Measurements from ENCODE around the gene STAMBPL1. TPM values are rescaled to one million over a fixed set of nuclear protein-coding genes. Genes with fewer than 3 reads are reported as not detected.
"Not testable (repeated sequence)": the region's sequence is repeated elsewhere in the genome, so short reads cannot be mapped to it uniquely, and the experiment has no call there.

Gene STAMBPL1
- total RNA-seq (10 to 100 TPM in 3 of 4 donors, 1 to 10 TPM in 1; 9.4 to 13.0 (median 10.4) TPM), polyA plus RNA-seq (4.4 TPM)
- long read RNA-seq, donor 1, transcript STAMBPL1-203 (11 exons, 2,532 nt) = major isoform, 13 of 18 reads
- long read RNA-seq, donor 1, partial matches to known transcripts = 2 of 18 reads
- long read RNA-seq, donor 1, other reads (novel, unspliced or antisense) = 3 of 18 reads
- long read RNA-seq, donor 2, transcript STAMBPL1-203 (11 exons, 2,532 nt) = major isoform, 6 of 7 reads
- long read RNA-seq, donor 2, partial matches to known transcripts = 0 of 7 reads
- long read RNA-seq, donor 2, other reads (novel, unspliced or antisense) = 1 of 7 reads
- long read RNA-seq, donor 3, transcript STAMBPL1-203 (11 exons, 2,532 nt) = major isoform, 42 of 51 reads
- long read RNA-seq, donor 3, partial matches to known transcripts = 0 of 51 reads
- long read RNA-seq, donor 3, other reads (novel, unspliced or antisense) = 9 of 51 reads
- long read RNA-seq, donor 4, transcript STAMBPL1-203 (11 exons, 2,532 nt) = major isoform, 8 of 9 reads
- long read RNA-seq, donor 4, partial matches to known transcripts = 1 of 9 reads
- long read RNA-seq, donor 4, other reads (novel, unspliced or antisense) = 0 of 9 reads

- intact Hi-C loops (cut with DNase I) = loop anchor here in 1 of 4 donors (2.0 kb wide), 1 partner anchor 39 kb away; no protein-coding TSS in a partner anchor
- peak within 1 kb of the TSS; percentile 54 for H3K4me3 ChIP-seq (ENCODE audit: low read length)
- H3K9me3 ChIP-seq (ENCODE audit: control insufficient read depth, low read length) = no peaks in the 10 kb centered on the region
- ATAC-seq = peak; percentile 71 to 79
- peak in 1 of 3 donors; percentile 81 for DNase-seq
- peak within 1 kb of the TSS; percentile 50 for H3K27ac ChIP-seq (ENCODE audit: low read length)
- H3K4me1 ChIP-seq (ENCODE audit: control insufficient read depth, insufficient read depth, low read length) = peaks cover 2% of the 10 kb centered on the region
- no peaks in the 10 kb centered on the region for H3K27me3 ChIP-seq (ENCODE audit: control insufficient read depth, insufficient read depth)
- 4% methylated on average over 26 of the region's 26 CpGs for WGBS
Observed at GRCh38 chr10:88879534-88880281, at the start of gene STAMBPL1. Gene STAMBPL1, plus strand, starts transcription at chr10:88880245. Its CDS starts 21,464 bp downstream, at chr10:88901709.

- Histone ChIP-seq H3K27ac (ENCODE audit: low read length) (no peak overlapping the region), H3K4me1 (ENCODE audit: control insufficient read depth, insufficient read depth, low read length) (no peaks in the 10 kb centered on the region), H3K9me3 (ENCODE audit: control insufficient read depth, low read length) (no peaks in the 10 kb centered on the region), H3K27me3 (ENCODE audit: control insufficient read depth, insufficient read depth) (no peaks in the 10 kb centered on the region), H3K4me3 (ENCODE audit: low read length) (no peak overlapping the region)
- no peak for DNase-seq
- intact Hi-C loops (cut with DNase I) = loop anchor here in 1 of 4 donors (10.0 kb wide), 1 partner anchor 394 kb away; no protein-coding TSS in a partner anchor
- ATAC-seq = no peak
- 74% methylated on average over 9 of the region's 9 CpGs for WGBS
Observed at GRCh38 chr10:88830643-88831268, 49.3 kb upstream of the STAMBPL1 start.

- 80% methylated on average over 8 of the region's 8 CpGs for WGBS
Observed at GRCh38 chr10:88831709-88832108, 48.3 kb upstream of the STAMBPL1 start.

GRCh38 chr10:88832376-88832775 lies 47.7 kb upstream of the STAMBPL1 start:
- H3K4me3 ChIP-seq (ENCODE audit: low read length) = no peak overlapping the region
- no peaks in the 10 kb centered on the region for H3K27me3 ChIP-seq (ENCODE audit: control insufficient read depth, insufficient read depth)
- intact Hi-C loops (cut with DNase I) = loop anchor here in 1 of 4 donors (10.0 kb wide), 1 partner anchor 392 kb away; no protein-coding TSS in a partner anchor
- DNase-seq (no peak), ATAC-seq (no peak)
- H3K4me1 ChIP-seq (ENCODE audit: control insufficient read depth, insufficient read depth, low read length) = no peaks in the 10 kb centered on the region
- H3K9me3 ChIP-seq (ENCODE audit: control insufficient read depth, low read length) = no peaks in the 10 kb centered on the region
- no peak overlapping the region for H3K27ac ChIP-seq (ENCODE audit: low read length)

More at GRCh38 chr10:88831709-88832108, 48.3 kb upstream of the STAMBPL1 start:
- intact Hi-C loops (cut with DNase I) = loop anchor here in 1 of 4 donors (10.0 kb wide), 1 partner anchor 393 kb away; no protein-coding TSS in a partner anchor
- ATAC-seq (no peak), DNase-seq (peak in 1 of 3 donors; percentile 35)
- Histone ChIP-seq H3K4me1 (ENCODE audit: control insufficient read depth, insufficient read depth, low read length) (no peaks in the 10 kb centered on the region), H3K27me3 (ENCODE audit: control insufficient read depth, insufficient read depth) (no peaks in the 10 kb centered on the region), H3K4me3 (ENCODE audit: low read length) (no peak overlapping the region), H3K27ac (ENCODE audit: low read length) (no peak overlapping the region), H3K9me3 (ENCODE audit: control insufficient read depth, low read length) (no peaks in the 10 kb centered on the region)

- Histone ChIP-seq H3K27me3 (ENCODE audit: control insufficient read depth, insufficient read depth) (no peaks in the 10 kb centered on the region), H3K9me3 (ENCODE audit: control insufficient read depth, low read length) (no peaks in the 10 kb centered on the region), H3K4me1 (ENCODE audit: control insufficient read depth, insufficient read depth, low read length) (no peaks in the 10 kb centered on the region), H3K27ac (ENCODE audit: low read length) (no peak overlapping the region), H3K4me3 (ENCODE audit: low read length) (no peak overlapping the region)
- ATAC-seq (no peak), DNase-seq (no peak)
- WGBS = 90% methylated on average over 2 of the region's 2 CpGs
- intact Hi-C loops (cut with DNase I) = loop anchor here in 1 of 4 donors (10.0 kb wide), 1 partner anchor 392 kb away; no protein-coding TSS in a partner anchor
Observed at GRCh38 chr10:88833156-88833555, 46.9 kb upstream of the STAMBPL1 start.

GRCh38 chr10:88833723-88834122 lies 46.3 kb upstream of the STAMBPL1 start:
- peak in 1 of 2 donors; percentile 43 for ATAC-seq
- H3K27ac ChIP-seq (ENCODE audit: low read length) = no peak overlapping the region
- 40% methylated on average over 2 of the region's 2 CpGs for WGBS
- no peak overlapping the region for H3K4me3 ChIP-seq (ENCODE audit: low read length)
- H3K9me3 ChIP-seq (ENCODE audit: control insufficient read depth, low read length) = no peaks in the 10 kb centered on the region
- DNase-seq = no peak
- no peaks in the 10 kb centered on the region for H3K4me1 ChIP-seq (ENCODE audit: control insufficient read depth, insufficient read depth, low read length)
- intact Hi-C loops (cut with DNase I) = loop anchor here in 2 of 4 donors (2.0 to 10.0 kb wide), 2 partner anchors 99 to 391 kb away; no protein-coding TSS in a partner anchor
- no peaks in the 10 kb centered on the region for H3K27me3 ChIP-seq (ENCODE audit: control insufficient read depth, insufficient read depth)

- Histone ChIP-seq H3K27ac (ENCODE audit: low read length) (no peak overlapping the region), H3K9me3 (ENCODE audit: control insufficient read depth, low read length) (no peaks in the 10 kb centered on the region), H3K4me1 (ENCODE audit: control insufficient read depth, insufficient read depth, low read length) (no peaks in the 10 kb centered on the region), H3K27me3 (ENCODE audit: control insufficient read depth, insufficient read depth) (no peaks in the 10 kb centered on the region), H3K4me3 (ENCODE audit: low read length) (no peak overlapping the region)
- WGBS = 18% methylated on average over 10 of the region's 10 CpGs
- peak; percentile 94 to 95 for ATAC-seq
- DNase-seq = peak; percentile 83 to 92 (median 90)
- intact Hi-C loops (cut with DNase I) = loop anchor here (2.0 to 10.0 kb wide), 5 partner anchors 97 to 389 kb away; no protein-coding TSS in a partner anchor
Observed at GRCh38 chr10:88835096-88835909, 44.7 kb upstream of the STAMBPL1 start.

GRCh38 chr10:88835910-88836221 lies 44.2 kb upstream of the STAMBPL1 start:
- DNase-seq (no peak), ATAC-seq (peak in 1 of 2 donors; percentile 16)
- H3K4me3 ChIP-seq (ENCODE audit: low read length) = no peak overlapping the region
- H3K27ac ChIP-seq (ENCODE audit: low read length) = no peak overlapping the region
- 18% methylated on average over 2 of the region's 2 CpGs for WGBS
- H3K9me3 ChIP-seq (ENCODE audit: control insufficient read depth, low read length) = no peaks in the 10 kb centered on the region
- intact Hi-C loops (cut with DNase I) = loop anchor here (2.0 to 10.0 kb wide), 5 partner anchors 96 to 389 kb away; no protein-coding TSS in a partner anchor
- no peaks in the 10 kb centered on the region for H3K4me1 ChIP-seq (ENCODE audit: control insufficient read depth, insufficient read depth, low read length)
- no peaks in the 10 kb centered on the region for H3K27me3 ChIP-seq (ENCODE audit: control insufficient read depth, insufficient read depth)

- H3K27me3 ChIP-seq (ENCODE audit: control insufficient read depth, insufficient read depth); ATAC-seq; H3K9me3 ChIP-seq (ENCODE audit: control insufficient read depth, low read length); H3K4me1 ChIP-seq (ENCODE audit: control insufficient read depth, insufficient read depth, low read length); H3K27ac ChIP-seq (ENCODE audit: low read length); DNase-seq; H3K4me3 ChIP-seq (ENCODE audit: low read length): not testable (repeated sequence)
- intact Hi-C loops (cut with DNase I) = loop anchor here (5.0 to 10.0 kb wide), 4 partner anchors 95 to 387 kb away; no protein-coding TSS in a partner anchor
Observed at GRCh38 chr10:88837632-88838031, 42.4 kb upstream of the STAMBPL1 start.

Measured in right cardiac atrium (tissue), 5 donors.